LNCaP clone FGC (cell line): ENCODE measurements around the gene KANSL1.
"Not testable (repeated sequence)": the region's sequence is repeated elsewhere in the genome, so short reads cannot be mapped to it uniquely, and the experiment has no call there.

ENCODE experiments used
- DNase-seq: peaks from one replicate; pipeline ENCODE4 v3.0.0-alpha.2; 2011; ENCODE audit warnings: low read depth
- H3K4me3 ChIP-seq: 2 replicates; pipeline ENCODE4 v1.5.1; 2011; ENCODE audit warnings: mild to moderate bottlenecking, low read depth, low read length, control low read depth
- CTCF ChIP-seq: IDR thresholded peaks from 2 replicates; pipeline ENCODE4 v1.5.1; 2012; ENCODE audit warnings: mild to moderate bottlenecking; ENCODE audit not compliant: control insufficient read depth, insufficient read depth; ENCODE audit errors: extremely low read depth

Gene KANSL1

GRCh38 chr17:46020998-46021397, 172.2 kb downstream of the KANSL1 start:
- no peak for TF ChIP-seq CTCF

GRCh38 chr17:46020023-46020761, 173.0 kb downstream of the KANSL1 start:
- no peak overlapping the region for H3K4me3 ChIP-seq
- DNase-seq: no peak
- TF ChIP-seq CTCF: no peak

More at GRCh38 chr17:46020998-46021397, 172.2 kb downstream of the KANSL1 start:
- DNase-seq: no peak
- H3K4me3 ChIP-seq: no peak overlapping the region

- DNase-seq, H3K4me3 ChIP-seq: not testable (repeated sequence)
These were observed 173.8 kb downstream of the KANSL1 start for GRCh38 chr17:46019408-46019925.

GRCh38 chr17:46013502-46014165, 179.6 kb downstream of the KANSL1 start:
- no peak for DNase-seq
- no peak for TF ChIP-seq CTCF
- H3K4me3 ChIP-seq: no peak overlapping the region

- no peak overlapping the region for H3K4me3 ChIP-seq
- no peak for DNase-seq
- no peak for TF ChIP-seq CTCF
These were observed 180.1 kb downstream of the KANSL1 start for GRCh38 chr17:46013127-46013501.

- H3K4me3 ChIP-seq: no peak overlapping the region
- DNase-seq: no peak
- no peak for TF ChIP-seq CTCF
These were observed 180.6 kb downstream of the KANSL1 start for GRCh38 chr17:46012506-46013079.

- no peak for DNase-seq
- no peak overlapping the region for H3K4me3 ChIP-seq
- TF ChIP-seq CTCF: no peak
These were observed 181.3 kb downstream of the KANSL1 start for GRCh38 chr17:46011711-46012505.
